ENCODE results near the gene GLO1.

- no peak for TF ChIP-seq CTCF (IDR thresholded peaks at IDR 0.05; ENCODE audit: insufficient read depth, low read length)
- TF ChIP-seq POLR2AphosphoS5 (IDR thresholded peaks at IDR 0.05; ENCODE audit: low read depth): no peak
- TF ChIP-seq GABPA (IDR thresholded peaks at IDR 0.05; ENCODE audit: low read depth): no peak
Measured at GRCh38 chr6:38654263-38654662, 48.7 kb downstream of the GLO1 start.
